ENCODE data around the gene KRT25. TPM values are rescaled to one million over a fixed set of nuclear protein-coding genes. Genes with fewer than 3 reads are reported as not detected.

The KRT25 gene
- total RNA-seq: not detected
- polyA plus RNA-seq (2013, experiment 1 of 2): not detected
- not detected for polyA plus RNA-seq (2013, experiment 2 of 2)
- total RNA-seq: 0 to 0.04 (median 0) reads per million in 172 experiments

- ChIA-PET POLR2A (no interaction called here), CTCF (no interaction called here)
- H3K27me3 Mint-ChIP-seq: peaks cover 67% of the 10 kb centered on the region
- H3K4me1 Mint-ChIP-seq (ENCODE audit: low read depth): no peaks in the 10 kb centered on the region
- intact Hi-C loops (cut with DNase I, micrococcal nuclease): no loop called here
- no peak for DNase-seq
- no peak for TF ChIP-seq CTCF (IDR thresholded peaks at IDR 0.05)
- ATAC-seq (ENCODE audit: poor library complexity): no peak
- no peaks in the 10 kb centered on the region for H3K4me1 ChIP-seq (ENCODE audit: insufficient read depth, low read length)
- H3K9me3 ChIP-seq (ENCODE audit: control insufficient read depth in 1 of 2, insufficient read depth in 1 of 2, low read length in 2 of 2): peaks cover 3 to 18% of the 10 kb centered on the region in 2 experiments
- no peak within 1 kb of the TSS for H3K4me3 ChIP-seq (ENCODE audit: low read length)
- peaks cover 11% of the 10 kb centered on the region for H3K9me3 Mint-ChIP-seq
- H3K36me3 ChIP-seq (ENCODE audit: insufficient read depth, low read length): no peaks in the 10 kb centered on the region
- H3K27me3 ChIP-seq (ENCODE audit: control insufficient read depth in 1 of 2, insufficient read depth in 2 of 2, low read length in 2 of 2): peaks cover 11 to 15% of the 10 kb centered on the region in 2 experiments
- no peaks in the 10 kb centered on the region for H3K36me3 Mint-ChIP-seq (ENCODE audit: low read depth)
- H3K4me3 Mint-ChIP-seq: no peak within 1 kb of the TSS
- H3K27ac ChIP-seq (ENCODE audit: low read depth in 1 of 2, low read length in 2 of 2): no peak within 1 kb of the TSS
- no peak within 1 kb of the TSS for H3K27ac Mint-ChIP-seq
Measured at GRCh38 chr17:40755231-40755630, at the start of gene KRT25. TSS of gene KRT25 (minus strand) at chr17:40755331. CDS start at chr17:40755271, 60 bp downstream.

- ChIA-PET POLR2A (interaction anchor here (1.0 kb wide), 1 partner anchor 15 kb away, joined by 4 read pairs; no protein-coding TSS in a partner anchor), CTCF (interaction anchor here (0.6 to 2.8 kb wide), 6 partner anchors 15 to 863 kb away, joined by 3 to 11 read pairs (median 3); no protein-coding TSS in a partner anchor)
- no peak overlapping the region for H3K27ac ChIP-seq (ENCODE audit: low read depth in 1 of 2, low read length in 2 of 2)
- H3K36me3 Mint-ChIP-seq (ENCODE audit: low read depth): no peaks in the 10 kb centered on the region
- H3K27me3 ChIP-seq (ENCODE audit: control insufficient read depth in 1 of 2, insufficient read depth in 2 of 2, low read length in 2 of 2): peaks cover 11 to 58% of the 10 kb centered on the region in 2 experiments
- peaks cover 4% of the 10 kb centered on the region for H3K4me1 Mint-ChIP-seq (ENCODE audit: low read depth)
- intact Hi-C loops (cut with DNase I, micrococcal nuclease): loop anchor here (1.0 to 10.0 kb wide), 9 partner anchors 54 to 864 kb away; no protein-coding TSS in a partner anchor
- no peaks in the 10 kb centered on the region for H3K9me3 ChIP-seq (ENCODE audit: control insufficient read depth in 1 of 2, insufficient read depth in 1 of 2, low read length in 2 of 2)
- peaks cover 54% of the 10 kb centered on the region for H3K27me3 Mint-ChIP-seq
- H3K4me3 ChIP-seq (ENCODE audit: low read length): no peak overlapping the region
- H3K4me1 ChIP-seq (ENCODE audit: insufficient read depth, low read length): no peaks in the 10 kb centered on the region
- ATAC-seq (ENCODE audit: poor library complexity) (peak; percentile 89), DNase-seq (peak; percentile 51 to 85 (median 66))
- TF ChIP-seq CTCF (IDR thresholded peaks at IDR 0.05): peak; percentile 91
- H3K4me3 Mint-ChIP-seq: no peak overlapping the region
- no peaks in the 10 kb centered on the region for H3K9me3 Mint-ChIP-seq
- no peaks in the 10 kb centered on the region for H3K36me3 ChIP-seq (ENCODE audit: insufficient read depth, low read length)
- no peak overlapping the region for H3K27ac Mint-ChIP-seq
Measured at GRCh38 chr17:40803617-40804082, 48.5 kb upstream of the KRT25 start.

- no peak for TF ChIP-seq CTCF (IDR thresholded peaks at IDR 0.05)
- H3K4me1 Mint-ChIP-seq (ENCODE audit: low read depth): peaks cover 4% of the 10 kb centered on the region
- intact Hi-C loops (cut with DNase I, micrococcal nuclease): loop anchor here (5.0 to 10.0 kb wide), 6 partner anchors 56 to 846 kb away; no protein-coding TSS in a partner anchor
- no peak overlapping the region for H3K4me3 ChIP-seq (ENCODE audit: low read length)
- no peaks in the 10 kb centered on the region for H3K9me3 Mint-ChIP-seq
- H3K27me3 ChIP-seq (ENCODE audit: control insufficient read depth in 1 of 2, insufficient read depth in 2 of 2, low read length in 2 of 2): peaks cover 18 to 61% of the 10 kb centered on the region in 2 experiments
- DNase-seq (no peak), ATAC-seq (ENCODE audit: poor library complexity) (no peak)
- peaks cover 46% of the 10 kb centered on the region for H3K27me3 Mint-ChIP-seq
- H3K4me1 ChIP-seq (ENCODE audit: insufficient read depth, low read length): no peaks in the 10 kb centered on the region
- ChIA-PET POLR2A (no interaction called here), CTCF (no interaction called here)
- H3K27ac ChIP-seq (ENCODE audit: low read depth in 1 of 2, low read length in 2 of 2): no peak overlapping the region
- H3K9me3 ChIP-seq (ENCODE audit: control insufficient read depth in 1 of 2, insufficient read depth in 1 of 2, low read length in 2 of 2): peaks cover 0 to 4% of the 10 kb centered on the region in 2 experiments
- H3K27ac Mint-ChIP-seq: no peak overlapping the region
- H3K36me3 ChIP-seq (ENCODE audit: insufficient read depth, low read length): no peaks in the 10 kb centered on the region
- H3K36me3 Mint-ChIP-seq (ENCODE audit: low read depth): no peaks in the 10 kb centered on the region
- H3K4me3 Mint-ChIP-seq: no peak overlapping the region
Measured at GRCh38 chr17:40801157-40801556, 46.0 kb upstream of the KRT25 start.
